Activated CD4-positive, alpha-beta T cell treated with anti-CD3 and anti-CD28 coated beads for 48 hours (primary cell): Measurements from ENCODE around the gene S100A5.
A peak's percentile ranks its signal among the peaks of the same experiment; 100 is the strongest.

Experiments used
- DNase-seq: peaks from one replicate; pipeline ENCODE4 v3.0.0-alpha.2; 2020

S100A5 gene

GRCh38 chr1:153546796-153547559 is 6.2 kb upstream of the S100A5 start:
- no peak for DNase-seq

- DNase-seq, result no peak
These were observed 5.6 kb upstream of the S100A5 start for GRCh38 chr1:153546371-153546770.

GRCh38 chr1:153545067-153546055 is 4.6 kb upstream of the S100A5 start, which contains the start of gene S100A4:
Gene S100A4, minus strand, starts transcription at chr1:153545806. Its CDS starts 1,012 bp downstream, at chr1:153544794.
- DNase-seq, result peak; percentile 97

- peak; percentile 29 for DNase-seq
These were observed 3.8 kb upstream of the S100A5 start for GRCh38 chr1:153544453-153545066.

GRCh38 chr1:153543736-153544135 is 3.0 kb upstream of the S100A5 start:
- DNase-seq, result no peak

GRCh38 chr1:153542956-153543711 is 2.4 kb upstream of the S100A5 start:
- no peak for DNase-seq

GRCh38 chr1:153541641-153542590 is 1.2 kb upstream of the S100A5 start:
- no peak for DNase-seq

- no peak for DNase-seq
These were observed 1.2 kb downstream of the S100A5 start for GRCh38 chr1:153539395-153540093.

GRCh38 chr1:153538315-153538821 is 2.4 kb downstream of the S100A5 start:
- DNase-seq, result no peak

GRCh38 chr1:153537376-153537730 is 3.4 kb downstream of the S100A5 start:
- DNase-seq, result no peak

- no peak for DNase-seq
These were observed 3.9 kb downstream of the S100A5 start for GRCh38 chr1:153536671-153537375.

GRCh38 chr1:153536012-153536670 is 4.6 kb downstream of the S100A5 start:
- peak; percentile 85 for DNase-seq

GRCh38 chr1:153535242-153536011 is 5.3 kb downstream of the S100A5 start, which contains the start of gene S100A6:
Gene S100A6, minus strand, starts transcription at chr1:153535991. Its CDS starts 652 bp downstream, at chr1:153535339.
- peak; percentile 63 for DNase-seq

- no peak for DNase-seq
These were observed 5.9 kb downstream of the S100A5 start for GRCh38 chr1:153534925-153535241.

GRCh38 chr1:153534226-153534924 is 6.4 kb downstream of the S100A5 start:
- no peak for DNase-seq

GRCh38 chr1:153533689-153534201 is 7.0 kb downstream of the S100A5 start:
- no peak for DNase-seq
